ENCODE results near the gene FRK. TPM values are rescaled to one million over a fixed set of nuclear protein-coding genes. Genes with fewer than 3 reads are reported as not detected.
A peak's percentile ranks its signal among the peaks of the same experiment; 100 is the strongest.

The FRK gene
- total RNA-seq, 1 donor from 2014 or later, result 0.31 TPM

GRCh38 chr6:116104636-116105035 is 43.9 kb upstream of the FRK start:
- Mint-ChIP-seq H3K4me3 (no peak overlapping the region), H3K27me3 (no peaks in the 10 kb centered on the region), H3K9me3 (no peaks in the 10 kb centered on the region), H3K36me3 (ENCODE audit: low read depth) (peaks cover 50% of the 10 kb centered on the region), H3K4me1 (peaks cover 56% of the 10 kb centered on the region), H3K27ac (no peak overlapping the region)
- ChIA-PET CTCF (interaction anchor here (1.2 kb wide), 1 partner anchor 94 kb away, joined by 3 read pairs; no protein-coding TSS in a partner anchor), POLR2A (no interaction called here)
- TF ChIP-seq CTCF (IDR thresholded peaks at IDR 0.05), result no peak
- no peak for ATAC-seq (ENCODE audit: low read depth)
- intact Hi-C loops (cut with micrococcal nuclease), result loop anchor here (1.0 to 5.0 kb wide), 6 partner anchors 11 to 578 kb away; partner anchors contain the start of genes CALHM6, KPNA5, RWDD1 and TSPYL1
- DNase-seq, result no peak

GRCh38 chr6:116102873-116103272 is 42.2 kb upstream of the FRK start:
- DNase-seq (no peak), ATAC-seq (ENCODE audit: low read depth) (no peak)
- intact Hi-C loops (cut with micrococcal nuclease), result loop anchor here (5.0 kb wide), 5 partner anchors 174 to 579 kb away; partner anchors contain the start of genes CALHM6, KPNA5, RWDD1 and TSPYL1
- no peaks in the 10 kb centered on the region for H3K9me3 Mint-ChIP-seq
- no peak for TF ChIP-seq CTCF (IDR thresholded peaks at IDR 0.05)
- H3K27me3 Mint-ChIP-seq, result no peaks in the 10 kb centered on the region
- no peak overlapping the region for H3K27ac Mint-ChIP-seq
- POLR2A ChIA-PET, result interaction anchor here (1.5 kb wide), 1 partner anchor 565 kb away, joined by 3 read pairs; the partner anchor contains the start of gene ZUP1
- H3K36me3 Mint-ChIP-seq (ENCODE audit: low read depth), result peaks cover 34% of the 10 kb centered on the region
- H3K4me3 Mint-ChIP-seq, result peak overlapping the region; percentile 12
- CTCF ChIA-PET, result interaction anchor here (1.0 to 3.2 kb wide), 2 partner anchors 91 to 99 kb away, joined by 3 to 40 read pairs; no protein-coding TSS in a partner anchor
- H3K4me1 Mint-ChIP-seq, result peaks cover 57% of the 10 kb centered on the region

GRCh38 chr6:116101790-116102189 is 41.1 kb upstream of the FRK start:
- CTCF ChIA-PET, result interaction anchor here (1.0 to 3.2 kb wide), 4 partner anchors 11 to 93 kb away, joined by 3 to 40 read pairs (median 10); no protein-coding TSS in a partner anchor
- H3K9me3 Mint-ChIP-seq, result peaks cover under 1% of the 10 kb centered on the region
- peak overlapping the region; percentile 92 for H3K27ac Mint-ChIP-seq
- H3K4me3 Mint-ChIP-seq, result peak overlapping the region; percentile 88
- H3K4me1 Mint-ChIP-seq, result peaks cover 57% of the 10 kb centered on the region
- no peak for TF ChIP-seq CTCF (IDR thresholded peaks at IDR 0.05)
- peaks cover 27% of the 10 kb centered on the region for H3K36me3 Mint-ChIP-seq (ENCODE audit: low read depth)
- POLR2A ChIA-PET, result interaction anchor here (1.1 to 2.1 kb wide), 5 partner anchors 12 to 90 kb away, joined by 3 to 44 read pairs (median 14); no protein-coding TSS in a partner anchor
- no peaks in the 10 kb centered on the region for H3K27me3 Mint-ChIP-seq
- intact Hi-C loops (cut with micrococcal nuclease), result loop anchor here (2.0 to 5.0 kb wide), 7 partner anchors 83 to 581 kb away; partner anchors contain the start of genes CALHM6, KPNA5, RWDD1 and TSPYL1
- ATAC-seq (ENCODE audit: low read depth), result no peak
- no peak for DNase-seq

GRCh38 chr6:116101302-116101718 is 40.6 kb upstream of the FRK start:
- H3K4me1 Mint-ChIP-seq, result peaks cover 57% of the 10 kb centered on the region
- H3K27me3 Mint-ChIP-seq, result no peaks in the 10 kb centered on the region
- H3K4me3 Mint-ChIP-seq, result peak overlapping the region; percentile 88
- peaks cover 2% of the 10 kb centered on the region for H3K9me3 Mint-ChIP-seq
- ChIA-PET CTCF (interaction anchor here (1.0 to 3.2 kb wide), 5 partner anchors 12 to 94 kb away, joined by 3 to 40 read pairs (median 8); no protein-coding TSS in a partner anchor), POLR2A (interaction anchor here (0.7 to 2.1 kb wide), 11 partner anchors 11 to 146 kb away, joined by 3 to 44 read pairs (median 7); no protein-coding TSS in a partner anchor)
- no peak for ATAC-seq (ENCODE audit: low read depth)
- peak overlapping the region; percentile 92 for H3K27ac Mint-ChIP-seq
- intact Hi-C loops (cut with micrococcal nuclease), result loop anchor here (2.0 to 5.0 kb wide), 7 partner anchors 83 to 581 kb away; partner anchors contain the start of genes CALHM6, KPNA5, RWDD1 and TSPYL1
- no peak for DNase-seq
- TF ChIP-seq CTCF (IDR thresholded peaks at IDR 0.05), result no peak
- peaks cover 24% of the 10 kb centered on the region for H3K36me3 Mint-ChIP-seq (ENCODE audit: low read depth)

Data from activated B cell treated with CpG ODN at 0.5 μM for 24 hours (primary cell).